GM18870 (cell line): ENCODE data around the gene SRP68.
"Not testable (repeated sequence)": the region's sequence is repeated elsewhere in the genome, so short reads cannot be mapped to it uniquely, and the experiment has no call there.

ENCODE experiments used
- ATAC-seq: cut with Tn5 transposase; IDR thresholded peaks from one replicate; pipeline ENCODE4 v1.9.1; 2021; ENCODE audit warnings: moderate library complexity; ENCODE audit not compliant: unreplicated experiment

The SRP68 gene

DNA sequence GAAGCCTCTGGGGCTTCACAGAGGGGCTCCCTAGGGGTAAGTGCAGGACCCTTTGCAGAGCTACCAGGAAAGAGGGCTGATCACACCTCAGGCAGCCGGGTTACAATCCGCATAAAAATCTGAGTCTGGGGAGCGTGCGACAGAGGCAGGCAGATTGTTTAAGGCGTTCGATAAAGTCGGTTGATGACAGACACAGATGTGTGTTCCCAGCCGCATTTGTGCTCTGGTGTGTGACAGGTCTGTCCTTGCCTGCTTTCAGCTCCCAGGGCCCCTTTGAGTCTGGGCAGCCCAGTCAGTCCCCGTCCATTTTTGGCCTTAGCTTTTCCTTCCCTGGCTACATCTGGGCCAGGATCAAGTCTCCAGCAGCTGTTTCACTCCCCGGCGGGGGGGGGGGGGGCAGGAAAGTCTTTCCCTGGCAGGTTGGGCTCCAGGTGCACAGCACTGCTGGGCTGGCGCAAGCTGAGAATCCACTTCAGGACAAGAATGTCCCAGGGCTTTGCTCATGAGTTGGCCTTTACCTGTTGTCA lies 5.3 kb upstream of the SRP68 start:
- no peak for ATAC-seq

DNA sequence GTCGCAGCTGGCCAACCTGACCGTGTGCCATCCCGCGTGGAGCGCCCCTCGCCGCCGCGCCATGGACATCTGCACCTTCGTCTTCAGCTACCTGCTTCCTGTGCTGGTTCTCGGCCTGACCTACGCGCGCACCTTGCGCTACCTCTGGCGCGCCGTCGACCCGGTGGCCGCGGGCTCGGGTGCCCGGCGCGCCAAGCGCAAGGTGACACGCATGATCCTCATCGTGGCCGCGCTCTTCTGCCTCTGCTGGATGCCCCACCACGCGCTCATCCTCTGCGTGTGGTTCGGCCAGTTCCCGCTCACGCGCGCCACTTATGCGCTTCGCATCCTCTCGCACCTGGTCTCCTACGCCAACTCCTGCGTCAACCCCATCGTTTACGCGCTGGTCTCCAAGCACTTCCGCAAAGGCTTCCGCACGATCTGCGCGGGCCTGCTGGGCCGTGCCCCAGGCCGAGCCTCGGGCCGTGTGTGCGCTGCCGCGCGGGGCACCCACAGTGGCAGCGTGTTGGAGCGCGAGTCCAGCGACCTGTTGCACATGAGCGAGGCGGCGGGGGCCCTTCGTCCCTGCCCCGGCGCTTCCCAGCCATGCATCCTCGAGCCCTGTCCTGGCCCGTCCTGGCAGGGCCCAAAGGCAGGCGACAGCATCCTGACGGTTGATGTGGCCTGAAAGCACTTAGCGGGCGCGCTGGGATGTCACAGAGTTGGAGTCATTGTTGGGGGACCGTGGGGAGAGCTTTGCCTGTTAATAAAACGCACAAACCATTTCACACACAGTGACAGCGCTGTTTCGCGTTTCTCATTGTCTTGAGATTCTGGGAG lies 4.7 kb upstream of the SRP68 start:
- ATAC-seq, result no peak

DNA sequence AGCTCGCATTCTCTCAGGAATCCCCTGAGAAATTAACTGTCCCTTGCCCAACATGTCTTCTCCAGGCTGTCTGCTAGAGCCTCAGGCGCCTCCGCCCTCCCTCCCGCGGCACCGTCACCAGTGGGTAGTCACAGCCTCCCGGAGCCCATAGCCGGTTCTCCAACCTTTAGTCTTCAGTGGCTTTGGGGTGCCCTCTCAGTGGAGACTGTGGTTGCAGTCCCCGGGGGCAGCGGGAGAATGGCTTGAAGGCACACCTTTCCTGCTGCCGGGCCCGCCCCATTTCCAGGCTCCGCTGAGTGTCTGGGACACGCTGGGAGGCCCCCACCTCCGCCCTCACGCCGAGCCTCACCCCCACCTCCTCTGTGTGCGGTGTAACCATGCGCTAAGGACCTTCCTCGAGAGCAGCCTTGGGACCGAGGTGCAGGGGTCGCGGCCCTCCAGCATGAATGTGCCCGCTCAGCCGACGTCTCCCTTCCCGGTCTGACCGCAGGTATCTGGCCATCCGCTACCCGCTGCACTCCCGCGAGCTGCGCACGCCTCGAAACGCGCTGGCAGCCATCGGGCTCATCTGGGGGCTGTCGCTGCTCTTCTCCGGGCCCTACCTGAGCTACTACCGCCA lies 3.9 kb upstream of the SRP68 start:
- no peak for ATAC-seq

DNA sequence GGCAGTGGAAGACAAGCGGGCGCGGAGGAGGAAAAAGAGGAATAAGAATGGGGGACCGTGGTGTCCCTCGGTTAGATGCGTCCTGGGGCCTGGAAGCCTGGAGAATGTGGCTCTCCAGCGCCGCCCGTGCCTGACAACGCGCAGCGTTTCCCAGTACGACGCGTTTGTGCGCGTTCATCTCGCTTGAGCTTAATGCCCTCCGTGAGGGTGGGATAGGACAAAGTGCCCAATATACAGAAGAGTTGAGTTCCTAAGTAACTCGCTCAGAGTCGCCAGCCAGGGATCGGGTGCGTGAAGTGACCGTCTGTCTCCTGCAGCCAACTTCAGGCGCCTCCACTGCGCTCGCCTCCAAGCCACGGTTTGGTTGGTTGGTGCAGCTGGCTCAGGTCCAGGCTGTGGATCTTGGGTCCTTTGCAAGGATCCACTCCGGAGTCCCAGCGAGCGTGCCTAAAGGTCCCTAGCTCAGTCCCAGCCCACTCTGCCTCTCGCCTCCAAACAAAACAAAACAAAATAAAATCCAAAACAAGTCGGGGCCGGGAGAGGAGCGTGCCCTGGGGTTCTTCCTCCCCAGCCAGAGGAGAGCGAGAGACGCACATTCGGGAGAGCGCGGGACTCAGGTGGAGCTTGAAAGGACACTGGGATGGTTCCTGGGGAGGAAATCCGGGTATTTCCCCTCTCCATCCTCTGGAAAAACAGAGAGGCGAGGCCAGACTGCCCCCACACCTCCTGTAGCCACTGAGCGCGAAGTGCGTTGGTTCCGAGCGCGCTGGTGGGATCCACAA lies 3.2 kb upstream of the SRP68 start:
- no peak for ATAC-seq

DNA sequence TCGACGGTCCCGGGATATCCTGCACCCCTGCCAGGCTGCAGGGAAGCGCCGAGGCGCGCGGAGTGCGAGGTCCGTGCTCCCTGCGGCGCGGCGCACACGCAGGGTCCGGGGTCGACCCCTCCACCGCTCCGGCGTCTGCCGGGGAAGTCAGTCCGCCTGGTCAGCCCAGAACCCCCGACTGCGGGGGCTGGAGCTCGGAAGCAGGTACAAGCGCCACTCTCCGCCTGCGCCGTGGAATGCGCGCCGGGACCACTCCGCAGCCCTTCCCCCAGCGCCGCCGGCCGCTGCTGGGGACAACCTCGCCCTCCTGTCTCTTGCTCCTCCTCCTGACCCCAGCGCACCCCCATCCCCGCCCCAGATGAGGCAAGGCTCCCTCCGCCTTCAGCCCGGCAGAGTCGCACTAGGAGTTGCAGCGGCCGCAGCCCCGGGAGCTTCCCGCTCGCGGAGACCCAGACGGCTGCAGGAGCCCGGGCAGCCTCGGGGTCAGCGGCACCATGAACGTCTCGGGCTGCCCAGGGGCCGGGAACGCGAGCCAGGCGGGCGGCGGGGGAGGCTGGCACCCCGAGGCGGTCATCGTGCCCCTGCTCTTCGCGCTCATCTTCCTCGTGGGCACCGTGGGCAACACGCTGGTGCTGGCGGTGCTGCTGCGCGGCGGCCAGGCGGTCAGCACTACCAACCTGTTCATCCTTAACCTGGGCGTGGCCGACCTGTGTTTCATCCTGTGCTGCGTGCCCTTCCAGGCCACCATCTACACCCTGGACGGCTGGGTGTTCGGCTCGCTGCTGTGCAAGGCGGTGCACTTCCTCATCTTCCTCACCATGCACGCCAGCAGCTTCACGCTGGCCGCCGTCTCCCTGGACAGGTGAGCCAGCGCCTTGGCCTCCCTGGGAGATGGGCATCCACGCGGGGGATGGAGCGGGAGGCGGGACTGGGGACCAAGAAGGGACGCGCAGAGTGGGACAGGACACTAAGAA lies 2.4 kb upstream of the SRP68 start, which contains the start of gene GALR2:
TSS of gene GALR2 (plus strand) at position 392 of the 974 bp plus-strand sequence. CDS start at position 495, 103 bp downstream.
- no peak for ATAC-seq

DNA sequence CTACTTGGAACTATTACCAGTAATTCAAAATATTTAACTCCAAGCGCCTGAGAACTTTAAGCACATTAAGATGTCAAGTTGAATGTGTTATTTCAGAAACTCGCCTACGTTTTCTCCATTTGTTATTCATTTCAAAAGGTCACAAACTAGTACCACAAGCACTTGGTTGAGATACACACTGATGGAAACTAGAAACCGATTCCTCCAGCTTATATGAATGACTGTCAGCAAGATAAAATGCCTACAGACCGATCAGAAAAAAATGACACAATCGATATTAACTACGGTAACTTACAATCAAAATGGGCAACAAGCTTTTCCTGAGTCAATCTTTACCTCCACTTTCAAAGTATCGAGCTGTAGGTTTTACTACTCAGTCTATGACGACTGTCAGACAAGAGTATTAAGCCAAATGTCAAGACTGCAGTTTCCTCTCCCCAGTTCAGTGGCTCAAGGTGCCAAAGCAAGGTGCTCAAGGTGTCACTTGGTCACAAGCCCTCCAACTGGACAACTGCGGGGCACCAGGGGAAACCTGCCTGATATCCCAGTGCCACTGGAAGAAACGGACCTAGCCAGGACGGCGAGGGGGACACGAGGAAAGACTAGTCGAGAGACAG lies 678 bp downstream of the SRP68 start:
- ATAC-seq, result no peak

DNA sequence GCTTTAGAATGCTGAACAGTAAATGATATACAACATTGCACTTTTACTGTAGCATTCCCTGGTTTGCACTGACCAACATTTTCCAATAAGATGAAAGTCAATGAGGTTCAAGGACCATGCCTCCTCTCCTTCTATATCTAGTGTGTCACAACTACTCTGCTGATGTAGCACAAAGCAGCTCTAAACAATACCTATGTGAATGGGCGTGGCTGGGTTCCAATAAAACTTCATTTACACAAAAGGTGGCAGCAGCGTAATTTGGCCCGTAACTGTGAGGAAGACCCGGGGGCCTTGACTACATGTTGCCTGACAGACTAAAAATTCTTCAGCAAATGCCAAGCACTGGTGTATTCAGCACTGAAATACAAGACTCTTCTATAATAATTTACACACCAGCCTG lies 6.5 kb downstream of the SRP68 start:
- ATAC-seq, result no peak

DNA sequence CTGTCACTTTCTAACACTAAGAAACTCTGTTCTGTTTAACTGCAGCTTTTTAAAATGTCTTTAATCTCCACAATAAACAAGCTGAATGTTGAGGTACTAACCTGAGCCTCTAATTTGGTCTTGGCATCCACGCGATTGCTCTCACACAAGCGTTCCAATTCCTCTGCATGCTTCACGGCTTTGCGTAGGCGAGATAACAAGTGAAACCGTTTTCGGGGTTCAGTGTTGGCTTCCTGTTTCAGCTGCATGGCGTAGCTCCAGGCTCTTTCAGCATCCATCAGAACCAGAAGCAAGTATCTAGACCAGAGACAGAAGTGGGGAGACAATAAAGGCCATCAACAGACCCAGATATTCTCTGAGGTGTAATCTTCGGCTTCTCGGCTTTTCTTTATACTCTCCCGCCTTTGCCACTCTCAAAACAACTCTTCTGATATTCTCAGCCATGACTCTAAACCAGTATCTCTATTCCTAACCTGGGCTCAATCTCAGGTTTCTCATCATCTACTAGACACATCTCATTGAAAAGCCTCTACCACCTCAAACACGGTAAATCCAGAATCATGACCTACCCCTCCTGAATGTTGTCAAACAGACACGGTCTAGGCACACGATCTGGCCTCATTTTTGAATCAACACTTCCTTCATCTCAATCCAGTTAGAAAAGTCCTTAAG lies 8.3 kb downstream of the SRP68 start:
- ATAC-seq, result no peak

DNA sequence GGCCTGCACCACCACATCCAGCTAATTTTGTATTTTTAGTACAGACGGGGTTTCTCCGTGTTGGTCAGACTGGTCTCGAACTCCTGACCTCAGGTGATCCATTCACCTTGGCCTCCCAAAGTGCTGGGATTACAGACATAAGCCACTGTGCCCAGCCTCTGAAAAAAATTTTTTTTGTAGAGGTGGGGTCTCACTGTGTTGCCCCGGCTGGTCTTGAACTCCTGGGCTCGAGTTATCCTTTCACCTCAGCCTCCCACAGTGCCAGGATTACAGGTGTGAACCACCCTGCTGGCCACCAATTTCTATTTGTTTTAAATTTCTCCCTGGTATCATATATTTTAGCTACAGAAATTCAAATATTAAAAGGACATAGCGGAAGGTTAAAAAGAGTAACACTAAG lies 14.1 kb downstream of the SRP68 start:
- ATAC-seq, result not testable (repeated sequence)

DNA sequence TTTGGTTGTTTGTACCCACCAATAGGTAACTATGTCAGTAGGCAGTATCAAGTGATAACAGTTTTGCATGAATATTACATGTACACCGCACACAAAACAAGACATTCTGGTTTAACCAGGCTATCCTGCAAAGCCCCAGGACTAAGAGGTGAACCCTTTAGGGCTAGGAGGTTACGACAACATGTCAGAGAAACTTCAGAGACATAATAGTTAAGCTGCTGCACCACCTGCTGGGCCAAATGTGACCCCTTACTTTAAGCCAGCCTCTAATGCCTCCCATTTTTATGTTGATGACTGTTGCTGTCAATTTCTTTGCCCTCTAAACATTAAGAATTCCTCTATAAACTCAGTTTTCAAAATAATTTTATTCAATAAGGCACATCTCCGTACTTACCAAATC lies 15.4 kb downstream of the SRP68 start:
- ATAC-seq, result no peak

DNA sequence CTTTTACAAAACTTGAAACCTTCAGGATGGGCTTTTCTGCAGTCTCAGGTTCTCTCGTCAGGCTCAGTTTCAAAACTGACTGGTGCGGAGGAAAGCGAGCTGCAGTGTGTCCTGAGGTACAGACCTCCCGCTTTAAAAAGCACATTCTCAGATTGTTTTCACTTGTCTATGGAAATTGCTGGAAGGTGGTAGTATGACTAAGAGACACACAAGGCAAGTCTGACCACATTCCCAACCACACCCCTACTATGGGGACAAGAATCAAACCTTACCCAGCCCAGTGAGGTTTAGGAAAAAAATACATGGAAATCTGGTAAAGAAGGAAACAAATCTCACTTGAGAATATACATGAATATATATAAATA lies 18.2 kb downstream of the SRP68 start:
- ATAC-seq, result no peak

DNA sequence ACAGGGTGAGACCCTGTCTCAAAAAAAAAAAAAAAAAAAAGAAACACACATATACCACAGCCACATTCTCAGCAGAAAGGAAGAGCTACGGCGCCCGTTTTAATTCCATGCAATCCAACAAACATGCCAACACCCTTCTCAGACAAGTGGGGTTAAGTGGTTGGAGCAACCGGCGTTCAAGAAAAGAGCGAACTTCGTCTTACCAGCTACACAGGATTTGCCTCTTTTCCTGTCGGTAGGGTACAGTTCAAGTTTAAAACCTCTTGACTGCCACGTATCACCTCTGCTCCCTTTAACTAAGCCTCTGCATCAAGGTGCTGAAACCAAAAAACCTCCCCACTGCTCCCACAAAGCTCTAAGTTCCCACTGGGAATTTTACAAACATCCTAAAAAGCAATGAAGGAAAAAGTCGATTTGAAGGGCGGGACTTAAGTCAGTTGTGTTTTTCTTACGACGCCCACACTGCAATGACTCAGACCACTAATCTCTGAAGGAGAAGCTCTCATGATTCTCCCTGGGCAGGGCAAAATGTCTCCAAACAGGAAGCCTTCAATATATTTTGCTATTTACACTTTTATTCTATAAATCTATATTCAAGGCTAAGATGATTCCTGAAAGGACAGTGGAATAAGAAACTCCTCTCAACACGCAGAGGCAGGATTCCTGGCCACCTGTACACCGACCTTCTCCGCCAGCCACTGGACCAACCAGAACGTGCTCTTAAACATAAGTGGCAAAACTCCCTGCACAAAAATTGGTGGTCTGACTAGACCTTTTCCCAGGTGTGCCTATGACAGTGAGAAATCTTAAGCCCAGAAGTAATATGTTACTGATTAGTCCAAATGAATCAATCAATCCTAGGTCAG lies 18.8 kb downstream of the SRP68 start:
- ATAC-seq, result no peak

DNA sequence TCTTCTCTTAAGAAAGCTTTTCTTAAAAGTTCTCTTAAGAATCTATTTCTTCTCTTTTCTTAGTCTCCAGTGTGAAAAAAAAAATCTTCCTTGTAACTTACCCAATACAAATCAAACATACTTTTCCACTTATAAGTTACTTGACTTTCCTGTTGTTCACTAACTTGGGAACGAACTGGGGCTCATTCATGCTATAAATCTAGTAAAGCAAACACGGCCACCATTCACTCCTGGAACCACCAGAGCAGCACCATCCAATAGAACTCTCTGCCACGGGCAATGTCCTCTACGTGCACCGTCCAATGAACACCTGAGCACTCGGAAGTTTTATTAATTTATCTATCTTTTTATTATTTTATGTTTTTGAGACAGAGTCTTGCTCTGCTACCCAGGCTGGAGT lies 20.8 kb downstream of the SRP68 start:
- no peak for ATAC-seq

DNA sequence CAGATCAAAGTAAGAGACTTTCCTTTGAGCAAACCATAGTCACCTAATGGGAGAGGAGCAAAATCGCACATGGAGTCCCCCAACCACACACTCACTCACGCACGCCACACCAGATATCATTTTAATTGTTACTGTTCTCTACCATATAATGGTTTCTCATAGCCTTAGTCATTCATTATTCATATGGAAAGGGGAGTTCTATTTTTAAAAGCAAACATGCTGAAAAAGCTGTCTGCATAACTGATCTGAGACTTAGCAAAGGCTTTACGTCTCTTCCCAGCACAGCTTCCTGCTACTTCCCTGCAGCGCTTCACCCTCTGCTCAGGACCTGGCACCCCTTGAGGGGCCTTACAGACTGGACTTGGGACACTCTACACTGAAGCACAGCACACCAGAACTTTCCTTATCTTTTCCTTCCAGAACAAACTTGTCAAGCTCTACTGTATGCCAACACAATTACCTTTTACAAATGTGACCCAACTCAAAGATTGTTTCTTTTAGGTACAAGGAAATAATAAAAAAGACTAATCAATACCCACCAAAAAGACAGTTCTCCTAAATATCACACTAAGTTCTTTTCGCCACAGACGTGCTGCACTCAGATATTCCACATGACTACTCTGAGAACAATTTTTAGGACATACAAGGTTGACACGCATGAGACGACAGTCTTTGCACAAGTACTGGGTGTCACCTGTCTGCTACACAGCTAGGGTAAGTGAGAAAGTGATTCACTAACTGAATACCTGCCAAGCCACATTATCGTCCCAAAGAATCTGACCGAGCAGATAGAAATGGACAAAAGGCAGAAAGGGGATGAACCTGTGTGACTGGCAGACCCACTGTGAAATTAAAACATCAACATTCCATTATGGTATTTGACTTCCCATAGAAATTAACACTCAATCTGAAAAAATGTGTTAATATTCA lies 21.5 kb downstream of the SRP68 start:
- ATAC-seq, result no peak

DNA sequence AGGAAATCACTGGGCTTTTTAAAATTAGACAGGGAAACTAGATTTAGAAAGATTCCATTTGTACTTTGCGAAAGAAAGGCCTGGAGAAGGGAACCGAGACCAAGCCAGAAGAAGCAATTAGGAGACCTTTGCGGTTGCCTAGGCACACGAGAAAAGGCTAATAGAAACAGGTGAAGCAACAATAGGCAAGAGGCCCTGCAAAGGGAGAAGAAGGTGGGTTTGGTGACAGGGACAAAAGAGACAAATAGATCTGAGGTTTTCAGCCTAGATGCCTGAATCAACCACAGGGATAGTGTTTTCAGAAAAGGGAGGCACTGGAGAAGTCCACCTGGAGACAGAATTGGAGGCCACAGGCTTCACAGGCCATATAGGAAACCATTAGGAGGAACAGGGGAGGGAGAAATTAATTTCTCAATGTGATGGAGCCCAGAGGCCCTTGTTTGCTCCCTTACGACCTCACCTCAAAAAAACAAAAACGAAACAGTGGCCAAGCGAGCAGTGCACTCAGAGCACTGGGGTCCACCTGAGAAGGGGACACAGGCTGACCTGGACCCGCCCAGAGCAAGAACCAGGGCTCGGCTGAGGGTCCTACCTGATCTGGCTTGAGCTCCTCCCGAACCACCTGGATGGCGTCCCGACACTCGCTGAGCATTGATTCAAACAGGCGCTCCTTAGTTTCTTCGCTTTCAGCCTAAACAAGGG lies 22.3 kb downstream of the SRP68 start:
- no peak for ATAC-seq

DNA sequence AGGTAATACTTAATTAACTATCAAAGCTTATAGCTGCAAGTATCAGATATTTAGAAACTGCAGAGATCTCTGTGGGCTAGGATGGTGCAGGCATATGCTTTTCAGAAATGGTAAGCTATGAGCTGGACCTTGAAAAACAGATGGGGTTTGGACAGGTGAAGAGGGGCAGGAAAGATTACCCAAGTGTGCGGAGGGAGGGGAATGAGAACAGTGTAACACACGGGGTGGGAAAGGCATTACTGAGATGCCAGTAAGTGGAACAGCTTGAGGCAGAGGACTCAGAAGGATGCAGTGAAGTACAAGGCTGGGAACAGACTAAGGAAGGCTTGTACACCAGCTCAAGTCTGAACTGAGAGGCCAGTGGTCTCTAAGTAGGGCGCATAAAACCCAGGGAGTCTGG lies 23.1 kb downstream of the SRP68 start:
- ATAC-seq, result no peak

DNA sequence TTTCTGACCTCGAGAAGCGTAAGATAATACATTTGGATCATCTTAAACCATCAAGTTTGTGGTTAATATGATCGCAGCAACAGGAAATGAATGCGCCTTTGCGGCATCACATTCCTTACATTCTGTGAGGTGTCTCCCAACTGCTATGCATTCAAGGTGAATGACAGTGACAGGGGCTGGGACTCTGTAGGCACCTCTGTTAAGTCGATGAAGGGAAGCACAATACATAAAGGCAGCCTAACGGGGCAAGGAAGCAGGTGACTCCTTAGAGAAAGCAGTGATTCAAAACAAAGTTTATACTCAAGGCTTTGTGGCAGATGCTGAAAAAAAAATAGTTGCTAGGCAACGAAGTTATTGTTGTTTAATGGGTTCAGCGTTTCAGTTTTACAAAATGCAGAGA lies 23.6 kb downstream of the SRP68 start:
- no peak for ATAC-seq
